B cell (primary cell): ENCODE measurements around the gene RAB11FIP5. TPM values are rescaled to one million over a fixed set of nuclear protein-coding genes. Genes with fewer than 3 reads are reported as not detected.

Experiments used
- ATAC-seq: fragments of 200-7000 bp; cut with Tn5 transposase; one replicate; pipeline ENCODE4 v1.10.0; 2021; ENCODE audit warnings: low read depth, mild to moderate bottlenecking, moderate number of reproducible peaks, moderate library complexity
- CTCF ChIA-PET: fragments of 350-600 bp; sonication (Branson Sonifier 250); formaldehyde crosslinking; loops from one replicate; lab custom pipeline; 2021; ENCODE audit warnings: antibody characterized with exemption, inconsistent platforms; lab: Charles Lee
- POLR2A ChIA-PET: fragments of 350-600 bp; sonication (Branson Sonifier 250); formaldehyde crosslinking; loops from one replicate; lab custom pipeline; 2021; ENCODE audit warnings: antibody characterized with exemption; lab: Charles Lee
- DNase-seq: peaks from one replicate; pipeline ENCODE4 v3.0.0; 2013
- H2AFZ ChIP-seq: 2 replicates; pipeline ENCODE4 v1.6.1; 2012; ENCODE audit warnings: mild to moderate bottlenecking, low read depth, low read length; ENCODE audit not compliant: insufficient read depth, poor library complexity, severe bottlenecking
- H3K27ac ChIP-seq, 2 donors: 1 replicate in 1 of 2; 2 replicates in 1 of 2; pipeline ENCODE4 v1.5.1; 2012 to 2013; ENCODE audit warnings: low read length in 2 of 2, mild to moderate bottlenecking in 2 of 2, moderate library complexity in 1 of 2
- H3K27me3 ChIP-seq, 4 experiments: fragments of 200-600 bp in 1 of 4; sonication (generic) in 1 of 4; replicated peaks in 1 of 4; 1 replicate in 2 of 4; 2 replicates in 2 of 4; pipeline versions ENCODE4 v1.6.1 to v1.7.0; 2013 to 2016; ENCODE audit warnings: low read length in 3 of 4, mild to moderate bottlenecking in 2 of 4, mixed read lengths in 1 of 4, moderate library complexity in 1 of 4; ENCODE audit not compliant: insufficient read depth in 4 of 4, control insufficient read depth in 3 of 4; ENCODE audit errors: control extremely low read depth in 1 of 4
- H3K36me3 ChIP-seq, 2 experiments: replicated peaks in 1 of 2; 1 replicate in 1 of 2; 2 replicates in 1 of 2; pipeline versions ENCODE4 v1.6.1 to v1.7.1; 2013; ENCODE audit warnings: low read length in 1 of 2; ENCODE audit not compliant: insufficient read depth in 2 of 2, control insufficient read depth in 1 of 2; ENCODE audit errors: control extremely low read depth in 1 of 2, extremely low read depth in 1 of 2
- H3K4me1 ChIP-seq, 2 donors: fragments of 200-600 bp in 1 of 2; sonication (generic) in 1 of 2; 1 replicate in 1 of 2; 2 replicates in 1 of 2; pipeline versions ENCODE4 v1.5.1 to v1.6.1; 2013 to 2017; ENCODE audit warnings: low read length in 2 of 2; ENCODE audit not compliant: control insufficient read depth in 2 of 2, insufficient read depth in 2 of 2
- H3K4me2 ChIP-seq: replicated peaks from 2 replicates; pipeline ENCODE3; 2012; ENCODE audit warnings: mild to moderate bottlenecking, low read depth, low read length; ENCODE audit not compliant: poor library complexity, severe bottlenecking
- H3K4me3 ChIP-seq, 5 experiments: fragments of 200-600 bp in 1 of 5; sonication (generic) in 1 of 5; 1 replicate in 3 of 5; 2 replicates in 2 of 5; pipeline versions ENCODE4 v1.5.1 to v1.7.0; 2011 to 2016; ENCODE audit warnings: low read length in 4 of 5, mild to moderate bottlenecking in 4 of 5, low read depth in 2 of 5, control low read depth in 1 of 5, moderate library complexity in 1 of 5; ENCODE audit not compliant: insufficient read depth in 1 of 5; ENCODE audit errors: control extremely low read depth in 1 of 5, extremely low read depth in 1 of 5
- H3K79me2 ChIP-seq: fragments of 200-600 bp; sonication (generic); one replicate; pipeline ENCODE4 v1.6.0; 2016; ENCODE audit warnings: low read length; ENCODE audit not compliant: control insufficient read depth, insufficient read depth
- H3K9ac ChIP-seq: fragments of 200-600 bp; sonication (generic); 2 replicates; pipeline ENCODE4 v1.6.1; 2017; ENCODE audit warnings: mild to moderate bottlenecking, low read length, moderate library complexity
- H3K9me3 ChIP-seq, 3 donors: one replicate each; pipeline versions ENCODE4 v1.6.1 to v1.7.1; 2013; ENCODE audit warnings: low read length in 2 of 3; ENCODE audit not compliant: control insufficient read depth in 2 of 3, insufficient read depth in 1 of 3; ENCODE audit errors: control extremely low read depth in 1 of 3
- H4K20me1 ChIP-seq: 2 replicates; pipeline ENCODE4 v1.6.0; 2012; ENCODE audit warnings: mild to moderate bottlenecking, low read length; ENCODE audit not compliant: insufficient read depth, control insufficient read depth, poor library complexity, severe bottlenecking
- H3K27ac Mint-ChIP-seq: one replicate; pipeline ENCODE4 v1.8.0; 2021; ENCODE audit warnings: mixed read lengths
- H3K27me3 Mint-ChIP-seq: one replicate; pipeline ENCODE4 v1.8.0; 2021; ENCODE audit warnings: mixed read lengths
- H3K4me1 Mint-ChIP-seq: one replicate; pipeline ENCODE4 v1.8.0; 2021; ENCODE audit warnings: mixed read lengths
- H3K4me3 Mint-ChIP-seq: one replicate; pipeline ENCODE4 v1.8.0; 2021; ENCODE audit warnings: mixed read lengths
- H3K9me3 Mint-ChIP-seq: one replicate; pipeline ENCODE4 v1.8.0; 2022; ENCODE audit warnings: mixed read lengths; ENCODE audit not compliant: insufficient read depth
- EZH2 ChIP-seq: IDR thresholded peaks from 2 replicates; pipeline ENCODE4 v1.6.1; 2012; ENCODE audit warnings: borderline replicate concordance, low read depth, mild to moderate bottlenecking, moderate library complexity, low read length; ENCODE audit not compliant: insufficient read depth, poor library complexity, severe bottlenecking
- WGBS: methylation state at CpG from one replicate; pipeline ENCODE4 v1.1.5; 2013; ENCODE audit warnings: missing lambda C conversion rate; ENCODE audit not compliant: insufficient coverage; 5-methylcytosine and 5-hydroxymethylcytosine counted together
- intact Hi-C: fragments of 100-400 bp; cut with micrococcal nuclease; formaldehyde crosslinking; loops from one replicate; pipeline ENCODE4 v1.10.0; 2022
- polyA plus RNA-seq: library from polyadenylated mRNA; depleted of rRNA; stranded (reverse); fragments of >200 nt; gene quantifications from 2 replicates; pipeline ENCODE4 v1.2.3, GENCODE V29; 2012
- total RNA-seq, 2 donors: library from RNA; stranded (reverse); fragments of 120-200 nt in 1 of 2; gene quantifications; 1 replicate in 1 of 2; 2 replicates in 1 of 2; pipeline versions ENCODE4 v1.2.3 to v1.2.4, GENCODE V29; 2013 to 2022
- TF ChIP-seq, protein P1 (sequence below): fragments of 200-600 bp; IDR thresholded peaks from one replicate; pipeline ENCODE4 v1.8.0; 2022; ENCODE audit warnings: antibody characterized with exemption, mild to moderate bottlenecking

Gene RAB11FIP5
- total and polyA plus RNA-seq, 2 donors (not counting 1 experiment from before 2014, with no cell fraction given), result 1.7 to 4.6 TPM

DNA sequence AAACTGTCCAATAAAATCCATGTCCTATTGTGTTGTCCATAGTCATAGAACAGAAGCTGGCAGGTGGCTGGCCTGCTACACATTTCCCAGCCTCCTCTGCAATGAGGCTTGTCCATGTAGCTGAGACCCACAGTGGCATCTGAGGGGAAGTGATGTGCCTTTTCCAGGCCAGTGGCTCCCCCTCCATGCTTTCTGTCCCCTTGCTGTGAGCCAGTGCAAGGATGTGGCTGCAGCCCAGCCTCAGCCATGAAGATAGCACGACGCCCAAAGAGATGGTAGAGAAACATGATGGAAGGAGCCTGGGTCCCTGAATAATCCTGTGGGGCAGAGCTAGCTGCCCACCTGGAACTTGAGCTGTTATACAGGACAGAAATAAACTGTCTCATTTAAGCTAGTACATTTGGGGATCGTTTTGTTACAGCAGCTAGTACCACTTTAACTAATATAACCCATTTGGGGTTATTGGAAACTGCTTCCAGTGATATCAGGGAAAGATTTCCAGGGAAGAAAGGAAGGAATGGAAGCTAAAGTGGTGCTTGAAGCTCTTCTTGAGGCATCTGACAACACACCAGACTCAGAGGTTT, 81.6 kb downstream of the RAB11FIP5 start:
- peaks cover 9% of the 10 kb centered on the region for H3K4me1 Mint-ChIP-seq
- CTCF ChIA-PET, result no interaction called here
- H3K4me2 ChIP-seq, result no peak overlapping the region
- H3K27me3 ChIP-seq, result no peaks in the 10 kb centered on the region
- ATAC-seq (no peak), DNase-seq (no peak)
- WGBS, result 100% methylated on average over 2 of the region's 3 CpGs
- no peak overlapping the region for H3K4me3 ChIP-seq
- H3K9ac ChIP-seq, result no peak overlapping the region
- POLR2A ChIA-PET, result no interaction called here
- no peaks in the 10 kb centered on the region for H3K4me1 ChIP-seq
- no peaks in the 10 kb centered on the region for H3K9me3 Mint-ChIP-seq
- no peak overlapping the region for H3K4me3 Mint-ChIP-seq
- TF ChIP-seq, protein P1, sequence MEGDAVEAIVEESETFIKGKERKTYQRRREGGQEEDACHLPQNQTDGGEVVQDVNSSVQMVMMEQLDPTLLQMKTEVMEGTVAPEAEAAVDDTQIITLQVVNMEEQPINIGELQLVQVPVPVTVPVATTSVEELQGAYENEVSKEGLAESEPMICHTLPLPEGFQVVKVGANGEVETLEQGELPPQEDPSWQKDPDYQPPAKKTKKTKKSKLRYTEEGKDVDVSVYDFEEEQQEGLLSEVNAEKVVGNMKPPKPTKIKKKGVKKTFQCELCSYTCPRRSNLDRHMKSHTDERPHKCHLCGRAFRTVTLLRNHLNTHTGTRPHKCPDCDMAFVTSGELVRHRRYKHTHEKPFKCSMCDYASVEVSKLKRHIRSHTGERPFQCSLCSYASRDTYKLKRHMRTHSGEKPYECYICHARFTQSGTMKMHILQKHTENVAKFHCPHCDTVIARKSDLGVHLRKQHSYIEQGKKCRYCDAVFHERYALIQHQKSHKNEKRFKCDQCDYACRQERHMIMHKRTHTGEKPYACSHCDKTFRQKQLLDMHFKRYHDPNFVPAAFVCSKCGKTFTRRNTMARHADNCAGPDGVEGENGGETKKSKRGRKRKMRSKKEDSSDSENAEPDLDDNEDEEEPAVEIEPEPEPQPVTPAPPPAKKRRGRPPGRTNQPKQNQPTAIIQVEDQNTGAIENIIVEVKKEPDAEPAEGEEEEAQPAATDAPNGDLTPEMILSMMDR, result no peak
- no peak for TF ChIP-seq EZH2
- no peaks in the 10 kb centered on the region for H3K27me3 Mint-ChIP-seq
- no peak overlapping the region for H3K27ac ChIP-seq
- peaks cover 0 to 3% of the 10 kb centered on the region in 2 experiments for H3K36me3 ChIP-seq
- no peaks in the 10 kb centered on the region for H4K20me1 ChIP-seq
- no peaks in the 10 kb centered on the region for H3K79me2 ChIP-seq
- no peak overlapping the region for H2AFZ ChIP-seq
- intact Hi-C loops, result no loop called here
- H3K9me3 ChIP-seq, result no peaks in the 10 kb centered on the region
- no peak overlapping the region for H3K27ac Mint-ChIP-seq

DNA sequence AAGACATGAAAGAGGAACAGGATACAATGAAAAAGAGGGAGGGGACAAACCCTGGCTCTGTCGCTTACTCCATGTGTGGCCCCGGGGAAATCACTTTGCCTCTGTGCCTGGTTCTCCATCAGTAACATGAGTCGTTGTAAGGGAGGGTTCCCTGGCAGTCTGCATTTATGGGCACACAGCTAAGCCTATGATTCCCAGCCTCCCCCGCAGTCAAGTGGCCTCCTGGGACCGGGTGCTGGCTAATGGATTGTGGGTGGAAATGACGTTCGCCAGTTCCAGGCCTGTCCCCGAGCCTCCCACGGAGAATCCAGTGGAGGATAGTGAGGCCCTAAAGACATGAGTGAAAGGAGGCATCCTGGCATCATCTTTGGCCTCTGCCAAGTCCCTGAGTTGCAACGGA, 83.9 kb downstream of the RAB11FIP5 start:
- Mint-ChIP-seq H3K27ac (no peak overlapping the region), H3K4me3 (no peak overlapping the region), H3K4me1 (peaks cover 6% of the 10 kb centered on the region), H3K9me3 (no peaks in the 10 kb centered on the region), H3K27me3 (no peaks in the 10 kb centered on the region)
- Histone ChIP-seq H2AFZ (no peak overlapping the region), H4K20me1 (no peaks in the 10 kb centered on the region), H3K36me3 (peaks cover 0 to 3% of the 10 kb centered on the region in 2 experiments), H3K27ac (no peak overlapping the region), H3K4me3 (no peak overlapping the region), H3K9ac (no peak overlapping the region), H3K27me3 (no peaks in the 10 kb centered on the region), H3K9me3 (no peaks in the 10 kb centered on the region), H3K4me1 (no peaks in the 10 kb centered on the region), H3K4me2 (no peak overlapping the region), H3K79me2 (no peaks in the 10 kb centered on the region)
- ChIA-PET POLR2A (no interaction called here), CTCF (no interaction called here)
- intact Hi-C loops, result no loop called here
- ATAC-seq, result no peak
- 92% methylated on average over 10 of the region's 10 CpGs for WGBS
- no peak for DNase-seq
- TF ChIP-seq, protein P1, result no peak
- no peak for TF ChIP-seq EZH2
